AG04450 (cell line): Measurements from ENCODE around the gene IL1RAPL2. TPM values are rescaled to one million over a fixed set of nuclear protein-coding genes. Genes with fewer than 3 reads are reported as not detected.

Experiments
- CTCF ChIA-PET: fragments of 300-600, 350-600 bp; formaldehyde crosslinking; extraction: SDS; loops from one replicate; lab custom pipeline; 2022; ENCODE audit warnings: antibody characterized with exemption, inconsistent platforms; lab: Charles Lee
- POLR2A ChIA-PET: fragments of 350-600 bp; formaldehyde crosslinking; extraction: SDS; loops from one replicate; lab custom pipeline; 2021; ENCODE audit warnings: antibody characterized with exemption, inconsistent platforms; lab: Yijun Ruan, JAX
- DNase-seq: peaks from one replicate; pipeline ENCODE4 v3.0.0-alpha.2; 2011; ENCODE audit warnings: low read depth, low spot score
- H3K27ac ChIP-seq: one replicate; pipeline ENCODE4 v1.5.1; 2012; ENCODE audit warnings: low read depth, low read length, control low read depth
- H3K27me3 ChIP-seq: one replicate; pipeline ENCODE4 v1.6.0; 2012; ENCODE audit warnings: low read length; ENCODE audit not compliant: control insufficient read depth, insufficient read depth
- H3K4me3 ChIP-seq: 2 replicates; pipeline ENCODE4 v1.5.1; 2011; ENCODE audit warnings: mild to moderate bottlenecking, low read depth, low read length, control low read depth
- H3K9me3 ChIP-seq: 2 replicates; pipeline ENCODE4 v1.5.1; 2012; ENCODE audit warnings: low read length; ENCODE audit not compliant: control insufficient read depth, insufficient read depth
- polyA plus RNA-seq: library from polyadenylated mRNA; depleted of rRNA; stranded (reverse); fragments of >200 nt; gene quantifications from 2 replicates; pipeline ENCODE4 v1.2.3, GENCODE V29; 2011
- TF ChIP-seq, protein P1 (sequence below): IDR thresholded peaks from 2 replicates; pipeline ENCODE4 v1.5.1; 2011; ENCODE audit warnings: low read depth, low read length, control low read depth, inconsistent platforms

IL1RAPL2 gene
- polyA plus RNA-seq, 1 experiment, result 0.71 TPM

DNA sequence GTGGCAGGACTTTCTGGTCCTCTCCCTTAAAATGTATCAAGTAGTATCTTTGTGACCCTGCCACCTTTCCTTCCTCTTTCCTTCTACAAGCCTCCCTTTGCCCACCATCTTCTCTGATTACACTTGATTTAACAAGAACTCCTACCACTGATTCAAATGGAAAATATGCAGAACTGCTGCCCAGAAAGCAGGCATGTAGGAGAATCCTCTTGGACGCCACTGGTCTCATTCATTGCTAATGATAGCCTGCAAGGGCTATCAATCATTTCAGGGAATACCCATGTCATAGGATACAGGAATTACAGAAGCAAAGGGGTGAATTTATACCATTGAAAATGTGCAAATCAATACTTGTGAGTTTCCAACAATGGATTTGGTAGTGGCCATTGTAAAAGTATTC is 961.8 kb downstream of the IL1RAPL2 start:
- no peak overlapping the region for H3K4me3 ChIP-seq
- no peak for DNase-seq
- TF ChIP-seq, protein P1, sequence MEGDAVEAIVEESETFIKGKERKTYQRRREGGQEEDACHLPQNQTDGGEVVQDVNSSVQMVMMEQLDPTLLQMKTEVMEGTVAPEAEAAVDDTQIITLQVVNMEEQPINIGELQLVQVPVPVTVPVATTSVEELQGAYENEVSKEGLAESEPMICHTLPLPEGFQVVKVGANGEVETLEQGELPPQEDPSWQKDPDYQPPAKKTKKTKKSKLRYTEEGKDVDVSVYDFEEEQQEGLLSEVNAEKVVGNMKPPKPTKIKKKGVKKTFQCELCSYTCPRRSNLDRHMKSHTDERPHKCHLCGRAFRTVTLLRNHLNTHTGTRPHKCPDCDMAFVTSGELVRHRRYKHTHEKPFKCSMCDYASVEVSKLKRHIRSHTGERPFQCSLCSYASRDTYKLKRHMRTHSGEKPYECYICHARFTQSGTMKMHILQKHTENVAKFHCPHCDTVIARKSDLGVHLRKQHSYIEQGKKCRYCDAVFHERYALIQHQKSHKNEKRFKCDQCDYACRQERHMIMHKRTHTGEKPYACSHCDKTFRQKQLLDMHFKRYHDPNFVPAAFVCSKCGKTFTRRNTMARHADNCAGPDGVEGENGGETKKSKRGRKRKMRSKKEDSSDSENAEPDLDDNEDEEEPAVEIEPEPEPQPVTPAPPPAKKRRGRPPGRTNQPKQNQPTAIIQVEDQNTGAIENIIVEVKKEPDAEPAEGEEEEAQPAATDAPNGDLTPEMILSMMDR, result no peak
- H3K27ac ChIP-seq, result no peak overlapping the region
- no peaks in the 10 kb centered on the region for H3K9me3 ChIP-seq
- ChIA-PET CTCF (no interaction called here), POLR2A (no interaction called here)
- no peaks in the 10 kb centered on the region for H3K27me3 ChIP-seq

DNA sequence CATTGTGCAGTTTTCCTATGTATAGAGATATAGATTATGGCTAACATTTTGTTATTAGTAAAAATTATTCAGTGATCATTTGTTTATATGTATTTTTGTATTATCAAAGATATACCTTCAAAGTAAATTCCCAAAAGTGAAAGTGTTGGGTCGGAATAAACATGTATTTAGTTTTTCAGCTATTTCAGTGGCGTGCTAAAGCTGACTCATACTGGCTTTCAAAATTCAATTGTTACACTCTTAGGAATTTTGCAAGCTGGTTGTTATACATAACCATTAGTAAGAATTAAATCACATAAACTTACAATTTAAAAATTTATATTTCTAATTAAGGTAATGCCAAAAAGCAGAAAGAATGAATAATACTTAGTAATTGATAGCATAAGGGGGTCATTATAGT is 968.0 kb downstream of the IL1RAPL2 start:
- Histone ChIP-seq H3K9me3 (no peaks in the 10 kb centered on the region), H3K4me3 (no peak overlapping the region), H3K27me3 (no peaks in the 10 kb centered on the region), H3K27ac (no peak overlapping the region)
- POLR2A ChIA-PET, result no interaction called here
- CTCF ChIA-PET, result no interaction called here
- TF ChIP-seq, protein P1, result no peak
- DNase-seq, result no peak

DNA sequence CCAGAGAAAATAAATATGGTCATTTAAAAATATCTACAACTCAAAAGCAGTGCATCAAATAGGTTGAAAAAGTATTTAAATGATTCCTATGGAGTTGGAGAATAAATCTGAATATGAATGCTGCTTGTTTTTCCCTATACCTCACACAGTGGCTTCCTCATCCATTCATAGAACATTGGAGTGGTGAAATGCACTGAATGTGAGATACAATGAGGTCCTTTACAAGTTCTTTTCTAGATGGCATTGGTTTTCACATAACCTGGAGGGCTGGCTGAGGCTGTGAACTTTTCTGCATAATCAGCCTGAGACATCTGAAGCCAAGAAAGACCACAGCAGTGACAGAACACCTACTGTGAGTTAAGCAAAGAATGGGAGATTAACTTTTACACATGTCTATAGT is 977.3 kb downstream of the IL1RAPL2 start:
- Histone ChIP-seq H3K27ac (no peak overlapping the region), H3K27me3 (no peaks in the 10 kb centered on the region), H3K4me3 (no peak overlapping the region), H3K9me3 (no peaks in the 10 kb centered on the region)
- no peak for DNase-seq
- TF ChIP-seq, protein P1, result no peak
- POLR2A ChIA-PET, result no interaction called here
- CTCF ChIA-PET, result interaction anchor here (1.0 kb wide), 1 partner anchor 353 kb away, joined by 3 read pairs; no protein-coding TSS in a partner anchor

DNA sequence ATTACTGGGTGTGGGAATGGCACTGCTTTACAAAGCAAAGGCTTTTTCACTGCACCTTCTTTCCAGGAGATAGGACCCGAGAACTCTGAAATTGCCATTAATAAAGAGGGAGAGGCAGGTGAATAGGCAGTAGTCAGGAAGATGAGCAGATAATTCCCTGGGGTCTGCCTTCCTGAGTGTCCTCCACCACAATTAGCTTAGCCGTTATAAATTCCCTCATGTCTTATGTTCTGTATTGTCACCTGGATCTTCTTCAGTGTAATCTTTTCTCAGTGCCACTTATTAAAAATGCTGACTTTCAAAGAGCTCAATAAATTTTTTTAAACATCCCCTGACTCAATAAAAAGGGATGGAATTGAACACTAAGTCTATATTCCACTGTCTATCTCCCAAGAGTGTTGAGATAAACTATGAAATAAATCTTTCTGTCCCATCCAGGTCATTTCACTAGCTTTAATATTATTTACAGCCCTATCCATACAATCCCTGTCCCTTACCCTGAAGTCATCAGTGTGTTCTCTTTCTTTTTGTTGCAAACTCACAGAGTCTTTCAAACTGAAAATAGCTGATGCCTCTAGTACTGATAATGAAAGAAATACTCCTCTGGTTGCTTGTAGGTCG is 984.2 kb downstream of the IL1RAPL2 start:
- CTCF ChIA-PET, result no interaction called here
- no peaks in the 10 kb centered on the region for H3K27me3 ChIP-seq
- no peak overlapping the region for H3K27ac ChIP-seq
- no peaks in the 10 kb centered on the region for H3K9me3 ChIP-seq
- TF ChIP-seq, protein P1, result no peak
- no peak for DNase-seq
- H3K4me3 ChIP-seq, result no peak overlapping the region
- POLR2A ChIA-PET, result no interaction called here

DNA sequence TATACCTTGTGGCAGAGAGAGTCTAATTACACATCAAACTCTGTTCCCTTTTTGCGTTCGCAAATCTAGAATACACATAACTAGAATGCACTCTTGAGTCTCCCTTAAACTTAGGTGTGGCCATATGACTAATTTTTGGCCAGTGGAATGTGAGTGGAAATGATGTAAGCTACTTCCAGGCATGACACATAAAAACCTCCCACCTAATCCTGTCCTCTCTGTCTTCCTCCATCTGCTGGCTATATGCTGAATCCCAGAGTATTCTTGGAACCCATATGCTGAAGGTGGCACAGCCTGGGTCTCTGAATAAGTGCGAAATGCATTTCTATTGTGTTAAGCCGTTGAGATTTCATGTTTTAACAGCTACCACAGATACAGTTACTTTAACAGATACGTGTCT is 986.4 kb downstream of the IL1RAPL2 start:
- Histone ChIP-seq H3K27me3 (no peaks in the 10 kb centered on the region), H3K4me3 (no peak overlapping the region), H3K9me3 (no peaks in the 10 kb centered on the region), H3K27ac (no peak overlapping the region)
- TF ChIP-seq, protein P1, result no peak
- CTCF ChIA-PET, result no interaction called here
- POLR2A ChIA-PET, result no interaction called here
- DNase-seq, result no peak
